ENCODE results near the gene FBXL13.
"Not testable (repeated sequence)": the region's sequence is repeated elsewhere in the genome, so short reads cannot be mapped to it uniquely, and the experiment has no call there.

Gene FBXL13

GRCh38 chr7:103106703-103107070 is 32.1 kb upstream of the FBXL13 start:
- H3K9ac ChIP-seq (ENCODE audit: low read depth, low read length); H3K4me3 ChIP-seq (ENCODE audit: low read depth, low read length); H3K9me3 ChIP-seq (ENCODE audit: control insufficient read depth, insufficient read depth, low read length); H3K27me3 ChIP-seq (ENCODE audit: control insufficient read depth, insufficient read depth, low read length); H3K36me3 ChIP-seq (ENCODE audit: control insufficient read depth, insufficient read depth, low read length): not testable (repeated sequence)
- Histone ChIP-seq H3K4me1 (ENCODE audit: control insufficient read depth, insufficient read depth, low read length) (peaks cover 14% of the 10 kb centered on the region), H3K27ac (ENCODE audit: low read depth, low read length) (peak overlapping the region; percentile 71)

GRCh38 chr7:103106005-103106702 is 31.6 kb upstream of the FBXL13 start:
- Histone ChIP-seq H3K36me3 (ENCODE audit: control insufficient read depth, insufficient read depth, low read length) (peaks cover 9% of the 10 kb centered on the region), H3K9ac (ENCODE audit: low read depth, low read length) (no peak overlapping the region), H3K27ac (ENCODE audit: low read depth, low read length) (peak overlapping the region; percentile 71), H3K4me1 (ENCODE audit: control insufficient read depth, insufficient read depth, low read length) (peaks cover 14% of the 10 kb centered on the region), H3K9me3 (ENCODE audit: control insufficient read depth, insufficient read depth, low read length) (no peaks in the 10 kb centered on the region), H3K4me3 (ENCODE audit: low read depth, low read length) (no peak overlapping the region), H3K27me3 (ENCODE audit: control insufficient read depth, insufficient read depth, low read length) (no peaks in the 10 kb centered on the region)

- Histone ChIP-seq H3K9ac (ENCODE audit: low read depth, low read length) (no peak overlapping the region), H3K4me1 (ENCODE audit: control insufficient read depth, insufficient read depth, low read length) (peaks cover 8% of the 10 kb centered on the region), H3K4me3 (ENCODE audit: low read depth, low read length) (no peak overlapping the region), H3K27me3 (ENCODE audit: control insufficient read depth, insufficient read depth, low read length) (no peaks in the 10 kb centered on the region), H3K36me3 (ENCODE audit: control insufficient read depth, insufficient read depth, low read length) (peaks cover 28% of the 10 kb centered on the region), H3K9me3 (ENCODE audit: control insufficient read depth, insufficient read depth, low read length) (no peaks in the 10 kb centered on the region), H3K27ac (ENCODE audit: low read depth, low read length) (no peak overlapping the region)
These were observed 26.9 kb upstream of the FBXL13 start for GRCh38 chr7:103101543-103101942.

DNA sequence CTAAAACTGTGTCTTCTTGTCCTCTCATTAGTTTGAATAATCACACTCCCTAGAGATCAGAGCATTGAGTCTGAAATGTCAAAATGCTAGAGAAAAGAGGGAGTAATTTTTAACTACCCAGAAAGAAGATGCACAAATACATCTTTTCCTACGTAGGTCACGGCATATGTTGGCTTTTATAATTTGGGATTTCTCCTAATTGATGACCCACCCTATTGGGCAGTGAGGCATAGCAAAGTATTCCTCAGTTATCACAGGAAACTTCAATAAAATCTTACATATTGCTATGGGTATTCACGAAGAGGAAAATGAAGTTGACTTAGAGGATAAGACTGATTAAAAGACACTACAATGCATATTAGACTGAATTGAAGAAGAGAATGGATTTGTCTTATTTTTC is 25.8 kb upstream of the FBXL13 start:
- H3K9ac ChIP-seq (ENCODE audit: low read depth, low read length), result no peak overlapping the region
- H3K27me3 ChIP-seq (ENCODE audit: control insufficient read depth, insufficient read depth, low read length), result no peaks in the 10 kb centered on the region
- peaks cover 32% of the 10 kb centered on the region for H3K36me3 ChIP-seq (ENCODE audit: control insufficient read depth, insufficient read depth, low read length)
- no peaks in the 10 kb centered on the region for H3K9me3 ChIP-seq (ENCODE audit: control insufficient read depth, insufficient read depth, low read length)
- H3K27ac ChIP-seq (ENCODE audit: low read depth, low read length), result no peak overlapping the region
- H3K4me1 ChIP-seq (ENCODE audit: control insufficient read depth, insufficient read depth, low read length), result no peaks in the 10 kb centered on the region
- no peak overlapping the region for H3K4me3 ChIP-seq (ENCODE audit: low read depth, low read length)

DNA sequence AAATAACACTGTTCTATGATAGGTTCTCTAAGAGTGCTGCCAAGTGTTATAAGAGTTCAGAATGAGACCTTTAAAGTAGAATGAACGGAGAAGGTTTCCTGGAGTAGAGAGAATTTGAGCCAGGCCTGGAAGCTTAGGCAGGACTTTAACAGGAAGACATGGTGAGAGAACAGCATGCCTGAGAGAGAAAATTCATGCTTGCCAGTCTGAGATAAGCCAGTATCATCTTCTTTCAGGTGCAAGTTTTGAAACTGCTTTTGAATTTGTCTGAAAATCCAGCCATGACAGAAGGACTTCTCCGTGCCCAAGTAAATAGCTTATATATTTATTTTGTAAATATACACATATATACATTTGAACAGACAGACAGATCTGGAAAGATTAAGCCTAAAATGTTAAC is 22.4 kb upstream of the FBXL13 start:
- H3K9ac ChIP-seq (ENCODE audit: low read depth, low read length), result no peak overlapping the region
- peaks cover 49% of the 10 kb centered on the region for H3K36me3 ChIP-seq (ENCODE audit: control insufficient read depth, insufficient read depth, low read length)
- no peaks in the 10 kb centered on the region for H3K9me3 ChIP-seq (ENCODE audit: control insufficient read depth, insufficient read depth, low read length)
- no peaks in the 10 kb centered on the region for H3K4me1 ChIP-seq (ENCODE audit: control insufficient read depth, insufficient read depth, low read length)
- H3K27ac ChIP-seq (ENCODE audit: low read depth, low read length), result no peak overlapping the region
- H3K27me3 ChIP-seq (ENCODE audit: control insufficient read depth, insufficient read depth, low read length), result no peaks in the 10 kb centered on the region
- no peak overlapping the region for H3K4me3 ChIP-seq (ENCODE audit: low read depth, low read length)

DNA sequence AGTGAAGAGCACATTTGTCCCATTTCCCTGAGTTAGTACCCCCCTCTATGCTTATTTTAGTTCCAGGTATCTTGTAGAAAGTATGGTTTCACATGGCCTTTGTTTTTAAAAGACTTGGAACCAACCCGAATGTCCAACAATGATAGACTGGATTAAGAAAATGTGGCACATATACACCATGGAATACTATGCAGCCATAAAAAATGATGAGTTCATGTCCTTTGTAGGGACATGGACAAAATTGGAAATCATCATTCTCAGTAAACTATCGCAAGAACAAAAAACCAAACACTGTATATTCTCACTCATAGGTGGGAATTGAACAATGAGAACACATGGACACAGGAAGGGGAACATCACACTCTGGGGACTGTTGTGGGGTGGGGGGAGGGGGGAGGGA is 21.0 kb upstream of the FBXL13 start:
- not testable (repeated sequence) for H3K4me1 ChIP-seq (ENCODE audit: control insufficient read depth, insufficient read depth, low read length); H3K4me3 ChIP-seq (ENCODE audit: low read depth, low read length); H3K9me3 ChIP-seq (ENCODE audit: control insufficient read depth, insufficient read depth, low read length); H3K27ac ChIP-seq (ENCODE audit: low read depth, low read length); H3K9ac ChIP-seq (ENCODE audit: low read depth, low read length); H3K27me3 ChIP-seq (ENCODE audit: control insufficient read depth, insufficient read depth, low read length)
- peaks cover 47% of the 10 kb centered on the region for H3K36me3 ChIP-seq (ENCODE audit: control insufficient read depth, insufficient read depth, low read length)

DNA sequence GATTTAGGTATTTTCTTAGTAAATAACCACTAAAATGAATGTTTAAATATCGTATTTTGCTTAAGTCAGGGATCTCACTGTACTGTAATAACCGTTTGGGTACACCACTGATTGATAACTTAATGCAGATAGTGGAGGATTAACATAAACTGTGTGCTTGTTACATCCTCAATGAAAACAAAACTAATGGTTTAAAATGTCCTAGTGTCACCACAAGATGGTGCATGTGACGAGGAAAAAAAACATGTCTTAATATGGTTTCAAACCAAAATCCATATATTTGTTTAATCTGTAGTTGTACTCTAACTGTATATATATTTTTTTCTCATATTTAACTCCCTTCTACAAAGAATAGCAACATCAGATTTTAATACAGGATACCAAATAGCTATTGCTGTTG is 19.5 kb upstream of the FBXL13 start:
- no peak overlapping the region for H3K4me3 ChIP-seq (ENCODE audit: low read depth, low read length)
- H3K9me3 ChIP-seq (ENCODE audit: control insufficient read depth, insufficient read depth, low read length), result no peaks in the 10 kb centered on the region
- no peaks in the 10 kb centered on the region for H3K4me1 ChIP-seq (ENCODE audit: control insufficient read depth, insufficient read depth, low read length)
- H3K27ac ChIP-seq (ENCODE audit: low read depth, low read length), result no peak overlapping the region
- H3K36me3 ChIP-seq (ENCODE audit: control insufficient read depth, insufficient read depth, low read length), result peaks cover 57% of the 10 kb centered on the region
- no peak overlapping the region for H3K9ac ChIP-seq (ENCODE audit: low read depth, low read length)
- H3K27me3 ChIP-seq (ENCODE audit: control insufficient read depth, insufficient read depth, low read length), result no peaks in the 10 kb centered on the region

GRCh38 chr7:103093429-103093828 is 18.8 kb upstream of the FBXL13 start:
- Histone ChIP-seq H3K9me3 (ENCODE audit: control insufficient read depth, insufficient read depth, low read length) (no peaks in the 10 kb centered on the region), H3K27ac (ENCODE audit: low read depth, low read length) (no peak overlapping the region), H3K36me3 (ENCODE audit: control insufficient read depth, insufficient read depth, low read length) (peaks cover 64% of the 10 kb centered on the region), H3K27me3 (ENCODE audit: control insufficient read depth, insufficient read depth, low read length) (no peaks in the 10 kb centered on the region), H3K4me1 (ENCODE audit: control insufficient read depth, insufficient read depth, low read length) (no peaks in the 10 kb centered on the region), H3K4me3 (ENCODE audit: low read depth, low read length) (no peak overlapping the region), H3K9ac (ENCODE audit: low read depth, low read length) (no peak overlapping the region)

DNA sequence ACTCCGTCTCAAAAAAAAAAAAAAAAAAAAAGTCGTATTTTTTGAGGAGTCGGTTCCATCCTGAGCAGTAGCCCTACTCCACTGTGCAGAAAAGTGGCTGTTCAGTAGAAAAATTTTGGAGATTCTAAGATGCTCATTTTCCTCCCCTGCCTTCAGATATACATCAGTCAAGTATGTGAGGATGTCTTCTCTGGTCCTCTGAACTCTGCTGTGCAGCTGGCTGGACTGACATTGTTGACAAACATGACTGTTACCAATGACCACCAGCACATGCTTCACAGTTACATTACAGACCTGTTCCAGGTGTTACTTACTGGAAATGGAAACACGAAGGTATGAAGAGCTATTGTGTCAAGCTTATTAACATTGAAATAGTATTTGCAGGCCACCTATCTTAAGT is 17.7 kb upstream of the FBXL13 start:
- H3K36me3 ChIP-seq (ENCODE audit: control insufficient read depth, insufficient read depth, low read length), result peaks cover 68% of the 10 kb centered on the region

DNA sequence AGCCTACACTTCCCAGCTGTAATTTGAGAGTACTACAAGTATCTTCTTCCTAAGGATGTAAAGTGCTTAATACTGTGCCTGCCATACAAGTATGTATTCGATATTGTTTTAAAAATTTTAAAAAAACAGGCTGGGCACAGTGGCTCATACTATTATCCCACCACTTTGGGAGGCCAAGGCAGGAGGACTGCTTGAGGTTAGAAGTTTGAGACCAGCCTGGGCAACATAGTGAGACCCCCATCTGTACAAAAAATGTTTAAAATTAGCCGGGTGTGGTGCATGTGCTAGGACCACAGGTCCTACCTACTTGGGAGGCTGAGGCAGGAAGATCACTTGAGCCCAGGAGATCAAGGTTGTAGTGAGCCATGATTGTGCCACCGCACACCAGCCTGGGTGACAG is 8.6 kb upstream of the FBXL13 start:
- Histone ChIP-seq H3K4me1 (ENCODE audit: control insufficient read depth, insufficient read depth, low read length) (peaks cover 14% of the 10 kb centered on the region), H3K9me3 (ENCODE audit: control insufficient read depth, insufficient read depth, low read length) (no peaks in the 10 kb centered on the region), H3K36me3 (ENCODE audit: control insufficient read depth, insufficient read depth, low read length) (peaks cover 47% of the 10 kb centered on the region), H3K9ac (ENCODE audit: low read depth, low read length) (no peak overlapping the region), H3K4me3 (ENCODE audit: low read depth, low read length) (no peak overlapping the region), H3K27ac (ENCODE audit: low read depth, low read length) (no peak overlapping the region), H3K27me3 (ENCODE audit: control insufficient read depth, insufficient read depth, low read length) (no peaks in the 10 kb centered on the region)

More for the DNA sequence above, 17.7 kb upstream of the FBXL13 start:
- H3K9ac ChIP-seq (ENCODE audit: low read depth, low read length); H3K4me1 ChIP-seq (ENCODE audit: control insufficient read depth, insufficient read depth, low read length); H3K9me3 ChIP-seq (ENCODE audit: control insufficient read depth, insufficient read depth, low read length); H3K27ac ChIP-seq (ENCODE audit: low read depth, low read length); H3K4me3 ChIP-seq (ENCODE audit: low read depth, low read length); H3K27me3 ChIP-seq (ENCODE audit: control insufficient read depth, insufficient read depth, low read length): not testable (repeated sequence)

DNA sequence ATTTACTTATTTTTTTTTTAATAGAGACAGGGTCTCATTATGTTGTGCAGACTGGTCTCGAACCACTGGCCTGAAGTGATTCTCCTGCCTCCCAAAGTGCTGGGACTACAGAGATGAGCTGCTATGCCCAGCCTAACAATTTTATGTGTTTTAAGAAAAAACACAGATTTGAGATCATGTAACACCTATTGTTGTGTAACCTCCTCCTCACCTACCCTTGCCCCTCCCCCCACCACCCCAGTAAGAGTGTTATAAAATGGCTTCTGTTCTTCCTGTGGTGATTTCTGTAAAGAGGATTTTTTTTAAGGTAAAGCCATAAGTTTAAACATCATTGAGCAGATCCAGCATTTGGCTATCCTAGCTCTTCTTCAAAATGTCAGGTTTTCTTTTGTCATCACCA is 7.9 kb upstream of the FBXL13 start:
- Histone ChIP-seq H3K4me3 (ENCODE audit: low read depth, low read length) (no peak overlapping the region), H3K27me3 (ENCODE audit: control insufficient read depth, insufficient read depth, low read length) (no peaks in the 10 kb centered on the region), H3K36me3 (ENCODE audit: control insufficient read depth, insufficient read depth, low read length) (peaks cover 40% of the 10 kb centered on the region)

More for the DNA sequence above, 7.9 kb upstream of the FBXL13 start:
- Histone ChIP-seq H3K9ac (ENCODE audit: low read depth, low read length) (no peak overlapping the region; the same call in 1 of the 2 replicates), H3K9me3 (ENCODE audit: control insufficient read depth, insufficient read depth, low read length) (no peaks in the 10 kb centered on the region), H3K27ac (ENCODE audit: low read depth, low read length) (no peak overlapping the region), H3K4me1 (ENCODE audit: control insufficient read depth, insufficient read depth, low read length) (peaks cover 14% of the 10 kb centered on the region)
